NCI-H1048 (cell line): ENCODE data around the gene DGCR2.
"Not testable (repeated sequence)": the region's sequence is repeated elsewhere in the genome, so short reads cannot be mapped to it uniquely, and the experiment has no call there.

Experiments used
- DNase-seq: peaks from one replicate; lab custom pipeline; 2025; lab: John Stamatoyannopoulos, UW

Gene DGCR2

DNA sequence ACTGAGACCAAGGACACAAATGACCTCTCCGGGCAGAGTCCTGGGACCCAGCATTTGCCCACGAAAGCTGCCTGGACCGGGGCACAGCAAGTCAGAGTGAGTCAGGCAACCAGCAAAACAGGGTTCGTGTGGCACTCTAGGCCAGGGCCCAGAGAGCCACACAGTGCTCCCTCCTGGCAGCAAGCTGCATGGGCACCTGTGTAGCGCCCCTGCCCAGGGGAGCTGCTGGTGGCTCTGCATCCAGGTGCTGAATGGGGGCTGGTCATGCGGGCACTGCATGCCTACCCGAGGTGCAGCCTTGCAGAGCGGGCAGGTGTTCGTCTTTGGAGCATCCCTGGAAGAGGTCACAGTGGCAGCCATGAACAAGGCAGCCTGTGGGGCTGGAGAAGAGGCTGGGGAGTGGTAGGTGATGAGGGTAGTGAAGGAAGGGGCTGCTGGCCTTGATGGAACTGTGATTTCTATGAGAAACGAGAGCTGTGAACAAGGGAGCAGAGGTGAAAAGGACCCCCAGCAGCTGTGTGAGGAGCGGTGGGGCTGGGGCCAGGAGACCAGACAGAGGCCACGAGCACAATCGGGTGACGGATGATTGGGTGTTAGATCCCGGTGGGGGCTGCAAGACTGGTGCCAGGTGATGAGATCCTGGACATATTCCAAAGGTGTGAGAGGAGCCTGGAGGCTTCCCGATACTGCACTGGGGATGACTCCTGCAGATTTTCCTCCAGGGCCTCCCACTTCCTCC, 63.3 kb downstream of the DGCR2 start:
- DNase-seq, result no peak

DNA sequence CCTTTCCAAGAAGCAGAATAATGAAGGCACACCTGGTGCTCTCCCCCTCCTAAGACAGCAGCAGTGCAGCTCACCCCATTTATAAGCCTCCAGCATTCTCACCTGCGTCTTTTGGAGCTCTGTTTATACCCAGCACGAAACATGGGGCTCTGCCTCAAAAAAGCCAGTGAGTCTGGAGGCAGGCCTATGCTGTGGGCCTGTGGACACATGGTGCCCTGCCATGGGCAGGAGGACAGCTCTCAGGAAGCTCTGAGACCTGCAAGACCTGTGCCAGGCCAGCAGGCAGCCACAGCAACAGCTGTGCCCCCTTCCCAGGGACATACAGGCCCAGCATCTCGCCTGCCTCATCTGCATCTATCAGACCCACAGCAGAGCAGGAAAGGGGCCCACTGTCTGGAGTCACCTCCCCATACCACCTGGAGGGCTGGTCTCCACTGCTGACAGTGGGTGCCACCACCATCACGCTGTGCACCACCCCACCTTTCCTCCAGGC, 64.2 kb downstream of the DGCR2 start:
- DNase-seq, result no peak

DNA sequence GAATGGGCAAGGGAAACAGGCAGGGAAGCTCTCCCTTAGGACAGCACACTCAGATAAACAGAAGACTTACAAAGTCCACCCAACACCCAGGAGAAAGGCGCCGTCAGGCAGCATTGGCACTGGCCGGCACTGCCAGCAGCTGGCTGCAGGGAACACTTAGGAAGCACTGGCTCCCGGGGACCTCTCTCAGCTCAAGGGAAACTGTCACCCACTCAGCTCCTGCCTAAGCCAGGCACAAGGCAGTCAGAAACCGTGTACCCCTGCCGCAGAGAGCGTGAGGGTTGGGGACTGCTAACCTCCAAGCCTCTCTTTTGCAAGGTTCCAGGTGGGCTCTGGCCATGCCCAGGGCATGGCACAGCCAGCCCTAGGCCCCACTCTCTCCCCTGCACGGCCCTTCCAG, 64.7 kb downstream of the DGCR2 start:
- no peak for DNase-seq

DNA sequence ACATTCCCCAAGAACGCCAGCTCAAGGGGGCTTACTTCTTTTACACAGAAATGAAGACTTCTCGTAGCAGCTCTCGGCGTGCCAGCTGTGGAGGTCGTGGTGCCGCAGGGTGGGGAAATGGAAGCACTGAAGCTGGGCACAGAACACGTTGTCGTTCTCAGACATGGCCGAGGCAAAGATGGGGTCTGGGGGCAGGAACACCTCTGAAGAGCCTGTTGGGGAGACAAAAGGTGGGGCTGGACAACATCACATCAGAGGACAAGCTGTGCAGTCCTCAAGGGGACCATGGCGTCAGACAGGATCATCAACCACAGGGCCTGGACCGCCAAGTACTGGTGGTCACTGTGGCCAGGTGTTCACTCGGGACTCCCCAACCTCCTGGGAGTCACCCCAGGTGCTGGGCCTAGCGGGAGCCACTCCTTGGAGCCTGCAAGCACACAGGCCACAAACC, 65.2 kb downstream of the DGCR2 start:
- DNase-seq, result no peak

DNA sequence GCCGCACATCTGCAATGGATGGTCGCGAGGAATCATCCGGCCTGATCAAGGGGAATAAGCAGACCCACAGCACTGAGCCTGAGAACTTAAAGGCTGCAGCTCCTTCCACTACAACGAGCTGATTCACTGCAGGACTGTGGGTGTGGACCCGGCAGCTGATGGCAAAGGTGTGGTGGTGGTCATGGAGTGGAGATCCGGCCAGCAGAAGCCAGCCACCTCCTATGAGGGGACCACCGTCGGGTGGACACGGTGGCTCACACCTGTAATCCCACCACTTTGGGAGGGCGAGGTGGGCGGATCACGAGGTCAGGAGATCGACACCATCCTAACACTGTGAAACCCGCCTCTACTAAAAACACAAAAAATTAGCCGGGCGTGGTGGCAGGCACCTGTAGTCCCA, 66.4 kb downstream of the DGCR2 start:
- DNase-seq, result no peak

DNA sequence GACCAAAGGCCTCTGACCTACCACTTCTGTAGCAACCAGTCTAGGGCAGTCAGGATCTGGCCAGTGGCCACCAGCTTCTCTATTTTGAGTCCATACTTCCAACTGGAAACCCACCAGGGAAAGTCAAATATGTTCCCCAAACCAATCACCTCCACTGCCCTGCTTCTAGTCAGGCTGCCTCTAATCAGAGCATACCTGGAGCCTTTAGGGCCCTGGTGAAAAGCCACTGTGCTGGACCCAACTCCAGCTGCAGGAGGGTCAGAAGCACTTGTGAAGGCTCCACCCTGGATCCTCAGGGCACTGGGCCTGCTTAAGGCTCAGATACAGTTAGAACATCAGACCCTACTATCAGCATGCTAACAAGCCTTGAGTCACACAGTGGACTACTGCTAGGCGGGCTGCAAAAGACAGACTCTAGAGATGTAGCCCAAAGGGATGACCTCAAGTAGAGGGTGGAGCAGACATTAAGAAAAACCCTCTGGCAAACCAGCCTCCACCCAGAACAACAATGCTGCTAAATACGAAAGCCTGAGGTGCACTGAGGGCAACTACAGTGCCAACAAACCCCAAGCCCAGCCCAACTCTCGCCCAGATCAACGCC, 69.2 kb downstream of the DGCR2 start:
- no peak for DNase-seq

DNA sequence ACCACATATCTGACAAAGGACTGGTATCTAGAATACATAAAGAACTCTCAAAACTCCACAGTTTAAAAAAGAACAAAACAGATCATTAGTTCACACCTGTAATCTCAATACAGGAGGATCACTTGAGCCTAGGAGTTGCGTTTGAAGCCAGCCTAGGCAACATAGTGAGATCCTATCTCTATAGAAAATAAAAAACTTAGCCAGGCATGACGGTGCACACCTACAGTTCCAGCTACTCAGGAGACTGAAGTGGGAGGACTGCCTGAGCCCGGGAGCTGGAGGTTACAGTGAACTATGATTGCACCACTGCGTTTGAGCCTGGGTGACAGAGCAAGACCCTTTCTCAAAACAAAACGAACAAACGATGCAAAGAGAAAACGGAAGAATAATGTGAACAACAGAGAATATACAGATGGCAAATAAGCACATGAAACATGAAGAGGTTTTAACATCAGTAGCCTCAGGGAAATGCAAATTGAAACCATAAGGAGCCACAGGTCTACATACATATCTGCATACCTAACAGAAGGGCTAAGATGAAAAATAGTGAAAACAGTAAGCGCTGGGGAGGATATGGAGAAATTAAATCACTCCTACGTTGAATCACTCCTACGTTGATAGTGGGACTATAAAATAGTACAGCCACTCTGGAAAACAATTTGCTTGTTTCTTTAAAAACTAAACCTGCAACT, 70.7 kb downstream of the DGCR2 start:
- DNase-seq, result no peak

DNA sequence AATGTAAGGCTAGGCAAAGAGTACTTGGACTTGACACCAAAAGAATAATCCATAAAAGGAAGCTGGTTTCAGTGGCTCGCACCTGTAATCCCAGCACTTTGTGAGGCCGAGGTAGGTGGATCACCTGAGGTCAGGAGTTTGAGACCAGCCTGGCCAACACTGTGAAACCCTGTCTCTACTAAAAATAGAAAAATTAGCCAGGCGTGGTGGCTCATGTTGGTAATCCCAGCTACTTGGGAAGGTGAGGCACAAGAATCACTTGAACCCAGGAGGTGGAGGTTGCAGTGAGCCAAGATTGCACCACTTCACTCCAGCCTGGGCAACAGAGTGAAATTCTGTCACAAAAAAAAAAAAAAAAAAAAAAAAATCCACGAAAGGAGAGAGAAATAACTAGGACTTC, 71.4 kb downstream of the DGCR2 start:
- not testable (repeated sequence) for DNase-seq

DNA sequence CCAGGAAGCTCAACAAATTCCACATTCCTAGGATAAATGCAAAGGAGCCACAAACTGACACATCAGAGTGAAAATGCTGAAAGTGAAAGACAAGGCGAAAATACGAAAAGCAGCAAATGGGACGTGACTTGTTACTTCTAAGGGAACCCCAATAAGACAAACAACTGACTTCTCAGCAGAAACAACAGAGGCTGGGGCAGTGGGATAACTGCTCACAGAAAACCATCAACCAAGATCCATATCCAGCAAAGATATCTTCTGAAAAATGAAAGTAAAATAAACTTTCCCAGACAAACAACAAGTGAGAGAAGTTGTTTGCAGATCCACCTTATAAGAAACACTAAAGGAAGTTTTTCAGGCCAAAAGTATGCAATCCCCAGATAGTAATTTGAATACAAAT, 72.1 kb downstream of the DGCR2 start:
- DNase-seq, result no peak

DNA sequence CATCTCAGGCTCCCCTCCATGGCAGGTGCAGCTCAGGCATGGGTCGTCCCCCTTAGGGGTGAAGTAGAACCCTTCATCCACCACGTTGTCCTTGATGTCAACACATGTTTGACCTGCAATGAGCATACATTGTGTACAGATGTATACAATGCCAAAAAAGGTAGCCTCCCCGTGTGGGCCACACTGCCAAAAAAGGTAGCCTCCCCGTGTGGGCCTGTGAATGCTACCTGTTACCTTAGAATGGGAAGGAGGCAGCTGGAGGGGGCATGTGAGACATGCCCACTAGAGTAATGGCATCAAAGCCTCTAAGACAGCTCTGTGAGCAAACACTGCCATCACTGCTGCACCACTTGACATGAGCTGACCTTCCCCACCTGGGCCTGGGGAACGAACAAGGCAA, 73.7 kb downstream of the DGCR2 start:
- no peak for DNase-seq

DNA sequence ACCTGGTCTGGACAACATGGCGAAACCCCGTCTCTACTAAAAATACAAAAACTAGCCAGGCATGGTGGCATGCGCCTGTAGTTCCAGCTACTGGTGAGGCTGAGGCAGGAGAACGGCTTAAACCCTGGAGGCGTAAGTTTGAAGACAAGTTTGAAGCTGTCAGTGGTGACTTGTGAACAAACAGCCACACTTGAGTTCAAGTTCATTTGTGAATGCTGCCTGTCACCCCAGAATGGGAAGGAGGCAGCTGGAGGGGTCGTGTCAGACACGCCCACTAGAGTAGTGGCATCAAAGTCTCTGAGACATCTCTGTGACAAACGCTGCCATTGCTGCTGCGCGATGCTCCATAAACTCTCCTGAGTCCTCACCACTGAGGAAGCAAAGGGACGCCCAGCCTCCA, 74.2 kb downstream of the DGCR2 start:
- no peak for DNase-seq

DNA sequence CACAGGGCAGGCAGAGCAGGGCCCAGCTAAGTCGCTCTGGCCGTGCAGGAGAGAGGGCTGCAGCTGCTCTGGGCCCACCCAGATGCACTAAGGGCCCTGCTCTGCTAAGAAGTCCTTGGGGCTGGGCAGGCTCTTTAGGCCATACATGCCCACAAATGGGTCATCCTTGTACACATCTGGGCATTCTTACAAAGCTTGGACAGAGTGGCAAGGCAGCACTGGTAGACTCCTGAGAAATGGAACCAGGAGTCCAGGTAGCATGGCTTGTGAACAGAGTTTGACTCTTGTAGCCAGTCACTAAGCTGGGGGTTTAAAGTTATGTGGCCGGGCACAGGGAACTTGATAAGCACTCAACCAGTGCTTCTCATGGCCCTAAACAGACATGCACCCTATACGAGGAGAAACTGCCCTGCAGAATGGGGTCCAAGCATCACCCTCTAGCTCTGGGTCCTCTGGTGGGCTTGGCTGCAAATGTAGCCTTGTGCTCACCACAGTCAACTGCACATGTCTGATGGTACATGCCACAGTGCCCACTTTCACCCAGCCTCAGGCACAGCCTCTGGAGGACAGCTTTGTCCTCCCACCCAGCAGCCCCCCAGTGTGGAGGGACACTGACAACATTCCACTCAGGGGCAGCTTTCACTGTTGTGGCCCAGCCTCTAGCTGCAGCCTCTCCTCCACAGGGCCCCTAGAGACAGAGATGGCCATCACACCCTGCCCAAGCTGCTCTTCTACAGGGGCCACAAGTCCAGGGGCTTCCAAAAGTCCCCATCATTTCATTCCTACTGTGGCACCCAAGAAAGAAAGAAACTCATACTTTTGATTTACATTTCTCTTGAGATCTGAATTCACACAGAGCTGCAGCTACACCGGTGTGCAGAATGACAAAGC, 75.2 kb downstream of the DGCR2 start:
- DNase-seq, result no peak

DNA sequence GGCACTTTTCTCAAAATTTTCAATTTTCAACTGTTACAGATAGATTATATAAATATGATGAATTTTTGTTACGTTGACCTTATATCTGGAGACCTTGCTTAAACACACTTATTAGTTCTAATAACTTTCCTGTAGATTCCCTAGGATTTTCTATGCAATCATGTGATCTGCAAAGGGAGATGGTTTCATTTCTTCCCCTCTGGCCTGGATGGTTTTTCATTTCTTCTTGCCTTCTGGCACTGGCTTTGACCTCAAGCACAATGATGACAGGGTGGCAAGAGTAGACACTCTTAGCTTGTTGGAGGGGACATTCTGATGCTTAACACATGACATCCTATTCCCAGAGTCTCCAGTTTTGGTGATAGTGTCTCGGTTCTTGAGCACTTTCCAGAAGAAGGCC, 75.9 kb downstream of the DGCR2 start:
- DNase-seq, result no peak

DNA sequence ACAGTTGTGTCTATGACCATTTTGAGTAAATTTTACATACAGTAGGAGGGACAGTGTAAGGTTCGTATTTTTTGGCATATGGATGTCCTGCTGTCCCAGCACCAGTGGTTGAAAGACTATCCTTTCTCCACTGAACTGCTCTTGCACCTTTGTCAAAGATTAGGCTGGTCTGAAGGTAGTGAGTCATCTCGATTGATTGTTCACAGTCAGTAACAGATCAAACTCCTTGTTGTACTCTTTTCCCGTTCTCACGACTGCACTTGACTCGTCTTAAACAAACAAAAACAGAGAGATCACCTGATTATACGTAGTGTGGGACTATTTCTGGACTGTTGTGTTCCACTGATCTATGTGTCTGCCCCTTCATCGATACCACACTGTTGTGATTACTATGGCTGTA, 77.1 kb downstream of the DGCR2 start:
- no peak for DNase-seq

DNA sequence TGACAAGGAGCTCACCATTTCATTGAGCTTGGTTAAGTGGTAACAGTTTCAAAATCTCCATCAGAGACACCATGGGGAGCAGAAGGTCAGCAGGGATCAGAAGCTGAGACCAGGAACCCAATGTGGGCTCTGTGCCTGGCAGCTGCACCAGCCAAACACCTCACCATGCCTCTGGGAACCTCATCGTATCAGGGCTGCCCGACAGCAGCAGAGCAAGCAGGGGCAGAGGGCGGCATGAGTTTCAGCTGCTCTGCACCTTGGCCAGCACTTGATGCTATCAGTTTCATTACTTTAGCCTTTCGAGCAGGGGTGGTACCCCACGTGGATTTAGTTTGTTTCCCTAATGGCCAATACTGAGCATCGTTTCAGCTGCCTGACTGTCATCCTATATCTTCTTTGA, 77.8 kb downstream of the DGCR2 start:
- DNase-seq, result no peak

DNA sequence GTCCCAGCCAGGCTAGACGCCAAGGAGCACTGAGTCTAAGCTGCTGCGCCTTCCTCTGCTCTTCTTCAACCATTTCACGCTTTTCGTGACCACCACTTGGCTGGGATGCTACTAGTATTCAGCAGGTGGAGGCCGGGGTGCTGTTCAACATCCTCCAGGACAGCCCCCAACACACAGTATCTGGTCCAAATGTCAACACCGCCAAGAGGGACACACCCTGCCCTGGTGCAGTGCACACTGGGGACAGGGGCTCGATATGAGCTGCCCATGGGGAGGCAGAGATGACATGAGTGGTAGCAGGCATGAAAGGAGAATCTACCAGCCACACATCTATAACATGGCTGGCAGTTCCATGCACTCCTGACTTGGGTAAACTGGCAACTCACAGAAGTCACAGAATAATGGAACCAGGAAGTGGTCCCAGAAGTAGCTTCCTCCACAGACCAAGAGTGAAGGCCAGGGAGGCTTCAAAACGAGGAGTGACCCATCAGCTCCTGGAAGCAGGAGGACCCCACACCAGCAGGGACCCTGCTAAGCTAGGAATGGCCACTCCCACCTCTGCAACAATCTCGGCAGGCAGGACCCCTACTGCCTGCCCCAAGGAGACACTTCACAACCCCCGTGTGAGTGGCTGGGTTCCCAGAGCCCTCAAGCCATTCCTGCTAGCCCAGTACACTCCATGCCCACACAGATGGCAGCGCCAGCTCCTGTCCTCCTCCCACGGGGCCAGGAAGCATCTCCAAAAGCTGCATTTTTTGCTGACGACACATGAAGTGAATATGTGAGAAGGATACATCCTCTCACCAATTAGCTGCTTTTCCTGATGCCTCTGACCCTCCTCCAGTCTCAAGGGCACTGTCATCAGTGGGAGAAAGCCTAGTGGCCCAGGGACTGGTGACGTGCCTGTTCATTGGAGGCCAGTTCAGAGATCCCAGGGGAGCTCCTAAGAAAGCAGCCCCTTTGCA, 78.8 kb downstream of the DGCR2 start:
- no peak for DNase-seq

DNA sequence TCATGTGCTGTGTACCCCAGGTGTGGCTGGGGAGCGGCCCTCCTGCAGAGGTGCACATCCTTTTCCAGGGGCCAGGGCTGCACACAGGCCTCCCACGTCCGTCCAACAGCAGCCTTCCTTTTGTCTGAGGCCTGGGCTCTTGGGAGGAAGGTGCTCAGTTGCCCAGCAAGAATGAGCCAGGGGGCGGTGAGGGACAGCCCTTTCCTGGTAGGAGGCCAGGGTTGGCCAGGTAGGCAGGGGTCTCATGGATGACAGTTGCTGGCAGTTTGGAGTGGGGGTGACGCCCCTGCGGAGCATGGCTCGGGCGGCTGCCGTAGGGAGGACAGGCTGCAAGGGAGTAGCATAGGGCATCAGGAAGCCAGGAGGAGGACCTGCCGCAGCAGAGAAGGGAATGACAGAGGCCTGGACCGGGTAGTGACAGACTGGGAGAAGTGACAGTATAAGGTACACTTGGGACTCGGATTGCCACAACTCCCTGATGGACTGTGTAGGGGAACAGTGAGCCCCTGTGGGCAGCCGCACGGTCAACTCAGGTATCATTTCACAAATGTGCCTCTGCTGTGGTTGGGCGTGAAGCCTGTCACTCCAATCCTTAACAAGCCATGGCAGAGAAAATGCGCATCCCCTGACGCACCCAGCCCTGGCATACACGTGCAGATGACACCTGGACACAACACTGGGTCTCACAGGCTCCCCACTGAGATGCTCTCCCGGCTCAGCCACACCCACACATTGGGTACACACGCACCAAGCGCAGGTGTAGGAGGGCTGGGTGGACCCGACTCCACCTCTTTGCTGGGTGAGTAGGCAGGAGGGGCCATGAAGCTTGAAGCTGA, 79.7 kb downstream of the DGCR2 start:
- DNase-seq, result no peak

DNA sequence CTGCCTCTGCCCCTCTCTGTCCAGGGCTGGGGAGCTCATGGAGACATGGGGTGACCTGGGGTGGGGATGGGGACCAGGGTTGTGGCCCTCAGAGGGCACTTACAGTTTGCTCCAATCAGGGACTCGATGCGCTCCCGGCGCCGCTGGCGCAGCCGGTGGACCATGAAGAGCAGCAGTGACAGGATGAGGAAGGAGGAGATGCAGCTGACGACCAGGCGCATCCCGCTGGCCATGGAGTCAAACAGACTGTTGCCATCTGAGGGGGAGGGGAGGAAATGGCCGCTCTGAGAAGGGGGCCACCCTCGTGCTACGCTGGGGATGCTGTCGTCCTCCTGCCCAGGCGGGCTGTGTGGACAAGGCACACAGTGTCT, 80.5 kb downstream of the DGCR2 start:
- no peak for DNase-seq

DNA sequence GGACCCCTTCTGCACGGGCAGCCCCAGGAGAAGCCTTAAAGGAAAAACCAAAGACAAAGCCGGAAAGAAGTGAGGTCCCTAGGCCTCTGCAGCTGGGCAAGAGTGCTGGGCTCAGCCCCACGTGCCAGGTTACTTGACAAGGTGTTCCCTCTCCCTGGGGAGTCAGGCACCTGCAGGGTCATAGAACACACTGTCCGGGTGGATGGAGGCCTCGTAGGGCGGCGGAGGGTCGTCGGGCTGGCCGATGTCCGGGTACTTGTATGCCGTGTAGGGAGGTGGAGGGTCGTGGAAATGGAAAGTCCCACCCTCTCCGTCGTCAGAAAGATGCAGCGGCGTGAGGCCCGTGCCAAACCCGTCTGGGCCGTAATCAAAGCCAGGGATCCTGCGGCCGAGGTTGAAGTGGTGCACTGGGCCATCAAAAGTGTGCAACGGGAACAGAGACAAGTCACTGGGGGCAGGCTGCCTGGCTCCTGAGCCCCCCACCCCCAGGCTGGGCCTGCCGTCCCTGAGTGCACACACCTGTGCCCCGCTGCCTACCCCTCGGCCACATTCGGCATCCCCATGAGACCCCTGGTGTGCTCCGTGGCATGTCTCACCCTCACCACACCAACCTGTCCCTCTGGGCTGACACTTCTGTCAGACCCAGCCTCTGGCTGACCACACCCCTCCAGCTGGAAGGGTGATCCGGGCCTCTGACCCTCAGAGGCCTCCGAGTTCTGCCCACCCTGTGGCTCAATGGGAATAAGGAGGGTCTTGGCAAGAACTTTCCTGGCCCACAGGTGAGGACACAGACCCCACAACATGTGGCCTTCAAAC, 81.1 kb downstream of the DGCR2 start:
- DNase-seq, result no peak
